K562 (cell line): Measurements from ENCODE around the gene NOPCHAP1. TPM values are rescaled to one million over a fixed set of nuclear protein-coding genes. Genes with fewer than 3 reads are reported as not detected.
A peak's percentile ranks its signal among the peaks of the same experiment; 100 is the strongest.

ENCODE experiments used
- ARHGAP35 ChIP-seq: fragments of 450-650 bp; IDR thresholded peaks from 2 replicates; pipeline ENCODE4 v1.6.1; 2018; ENCODE audit not compliant: partially characterized antibody
- CCNT2 ChIP-seq: IDR thresholded peaks from 2 replicates; pipeline ENCODE4 v1.6.1; 2011; ENCODE audit warnings: borderline replicate concordance, low read depth, mild to moderate bottlenecking, moderate library complexity, mixed read lengths, low read length; ENCODE audit not compliant: insufficient read length; ENCODE audit errors: extremely low read depth
- CEBPG ChIP-seq, 3 experiments: fragments of 200-800 bp in 1 of 3; sonication (Bioruptor generic) in 1 of 3; sonication (generic) in 1 of 3; formaldehyde crosslinking in 1 of 3; IDR thresholded peaks in 2 of 3; conservative IDR thresholded peaks in 1 of 3; 2 replicates each; pipeline versions ENCODE4 v1.6.1 to v1.8.0; 2016 to 2022; ENCODE audit warnings: missing compliant biosample characterization in 2 of 3, missing genetic modification characterization in 2 of 3, mild to moderate bottlenecking in 1 of 3, missing genetic modification reagents in 1 of 3
- CGGBP1 ChIP-seq: fragments of 250-450 bp; sonication (Bioruptor Pico); IDR thresholded peaks from 2 replicates; pipeline ENCODE4 v1.9.0; 2021; ENCODE audit warnings: mild to moderate bottlenecking
- ELF2 ChIP-seq: fragments of 250-450 bp; sonication (Bioruptor Pico); IDR thresholded peaks from 2 replicates; pipeline ENCODE4 v1.5.0; 2021; ENCODE audit warnings: mild to moderate bottlenecking
- ELF4 ChIP-seq: fragments of 450-650 bp; formaldehyde crosslinking; IDR thresholded peaks from 2 replicates; pipeline ENCODE4 v1.4.0; 2022; ENCODE audit warnings: missing genetic modification characterization
- ETV5 ChIP-seq: sonication (generic); formaldehyde crosslinking; IDR thresholded peaks from 2 replicates; pipeline ENCODE4 v1.4.0; 2020; ENCODE audit warnings: low read depth, mild to moderate bottlenecking, missing genetic modification reagents
- GABPB2 ChIP-seq: fragments of 250-450 bp; sonication (Bioruptor Pico); conservative IDR thresholded peaks from 2 replicates; pipeline ENCODE4 v1.5.1; 2021; ENCODE audit warnings: mild to moderate bottlenecking
- GTF2B ChIP-seq: IDR thresholded peaks from 2 replicates; pipeline ENCODE4 v1.6.1; 2011; ENCODE audit not compliant: insufficient read length; ENCODE audit errors: extremely low read depth
- HMGN3 ChIP-seq: IDR thresholded peaks from 2 replicates; pipeline ENCODE4 v1.6.1; 2011; ENCODE audit warnings: borderline replicate concordance, low read depth, mild to moderate bottlenecking, mixed read lengths, low read length; ENCODE audit not compliant: insufficient read length; ENCODE audit errors: extremely low read depth
- KDM1A ChIP-seq, 2 experiments: fragments of 450-650 bp; IDR thresholded peaks; 2 replicates each; pipeline ENCODE4 v1.6.1; 2016; ENCODE audit warnings: mild to moderate bottlenecking in 2 of 2
- MLLT1 ChIP-seq, 2 experiments: fragments of 450-650 bp; IDR thresholded peaks; 2 replicates each; pipeline ENCODE4 v1.6.1; 2016
- MNT ChIP-seq, 2 experiments: fragments of 450-650 bp; conservative IDR thresholded peaks; 2 replicates each; pipeline ENCODE4 v1.6.1; 2017; ENCODE audit warnings: mild to moderate bottlenecking in 2 of 2, moderate library complexity in 2 of 2
- NCOA4 ChIP-seq: fragments of 450-650 bp; IDR thresholded peaks from 2 replicates; pipeline ENCODE4 v1.6.1; 2018; ENCODE audit warnings: mild to moderate bottlenecking; ENCODE audit not compliant: partially characterized antibody
- NFYB ChIP-seq: IDR thresholded peaks from 2 replicates; pipeline ENCODE4 v1.6.1; 2011; ENCODE audit warnings: mild to moderate bottlenecking, moderate library complexity; ENCODE audit not compliant: insufficient read length; ENCODE audit errors: extremely low read depth
- ZNF707 ChIP-seq: fragments of 250-450 bp; sonication (Bioruptor Pico); conservative IDR thresholded peaks from 2 replicates; pipeline ENCODE4 v1.8.0; 2022; ENCODE audit warnings: inconsistent platforms, mild to moderate bottlenecking, moderate library complexity
- polyA plus RNA-seq, 8 experiments: library from polyadenylated mRNA; depleted of rRNA in 4 of 8; stranded (reverse) in 5 of 8; unstranded in 3 of 8; fragments of >200 nt; fragmentation: Nextera tagmentation in 2 of 8; fragmentation: Illumina TruSeq in 1 of 8; extraction: Ambion mirVana in 2 of 8; extraction: Trizol in 1 of 8; gene quantifications; 2 replicates each; pipeline versions ENCODE4 v1.2.1 to v1.2.3, GENCODE V29; 2011 to 2014; ENCODE audit warnings: inconsistent platforms in 1 of 8, missing spikeins in 1 of 8
- total RNA-seq, 7 experiments: library from RNA; depleted of rRNA in 6 of 7; stranded (reverse); fragments of >200 nt in 6 of 7; fragmentation: Illumina TruSeq in 2 of 7; extraction: Trizol in 2 of 7; gene quantifications; 2 replicates each; pipeline versions ENCODE4 v1.2.1 to v1.2.3, GENCODE V29; 2011 to 2021; ENCODE audit warnings: low replicate concordance in 1 of 7

Gene NOPCHAP1
- total and polyA plus RNA-seq, 9 of the 15 experiments (the other 6 are each of a cell fraction or from before 2014, with no cell fraction given), result 19.4 to 108 (median 33.4) TPM

GRCh38 chr12:104958001-104958804 lies 27.9 kb upstream of the NOPCHAP1 start, which contains the start of gene SLC41A2 (continued):
- TF ChIP-seq MNT (conservative IDR thresholded peaks at IDR 0.05) (peak; percentile 82 to 92), CEBPG (CRISPR knock-in tag; IDR thresholded peaks at IDR 0.05) (no peak), CEBPG (tag; conservative IDR thresholded peaks at IDR 0.05 in 1 of 2, IDR thresholded peaks at IDR 0.05 in 1 of 2) (no peak), ARHGAP35 (no peak), MLLT1 (IDR thresholded peaks at IDR 0.05) (no peak), ELF2 (CRISPR knock-in tag) (no peak), ZNF707 (CRISPR knock-in tag) (no peak), HMGN3 (peak; percentile 28), CCNT2 (peak; percentile 22), ELF4 (CRISPR knock-in tag) (no peak), GTF2B (no peak), NCOA4 (no peak), NFYB (no peak), GABPB2 (CRISPR knock-in tag) (no peak), KDM1A (IDR thresholded peaks at IDR 0.05) (no peak), ETV5 (CRISPR knock-in tag) (no peak), CGGBP1 (CRISPR knock-in tag) (no peak)
